GM10266 (cell line): ENCODE measurements around the gene CCDC157.

Source experiments
- DNase-seq: peaks from one replicate; pipeline ENCODE4 v3.0.0; 2012; ENCODE audit errors: extremely low spot score
- TF ChIP-seq, protein P1 (sequence below): IDR thresholded peaks from 2 replicates; pipeline ENCODE4 v1.5.1; 2012; ENCODE audit warnings: mild to moderate bottlenecking, low read depth; ENCODE audit not compliant: control insufficient read depth, insufficient read depth; ENCODE audit errors: missing control alignments

CCDC157 gene

DNA sequence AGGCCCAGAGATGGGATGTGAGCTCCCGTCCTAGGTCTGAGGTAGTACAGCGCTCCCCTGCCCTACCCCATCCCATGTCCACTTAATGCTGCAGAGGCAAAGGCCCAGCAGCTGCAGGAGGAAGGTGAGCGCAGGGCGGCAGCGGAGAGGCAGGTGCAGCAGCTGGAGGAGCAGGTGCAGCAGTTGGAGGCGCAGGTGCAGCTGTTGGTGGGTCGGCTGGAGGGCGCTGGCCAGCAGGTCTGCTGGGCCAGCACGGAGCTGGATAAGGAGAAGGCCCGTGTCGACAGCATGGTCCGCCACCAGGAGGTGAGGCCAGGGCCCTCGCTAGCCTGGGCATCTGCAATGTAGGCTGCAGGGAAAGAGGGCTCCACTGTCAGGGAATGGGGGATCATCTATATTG lies 15.2 kb downstream of the CCDC157 start:
- DNase-seq = no peak
- TF ChIP-seq, protein P1, sequence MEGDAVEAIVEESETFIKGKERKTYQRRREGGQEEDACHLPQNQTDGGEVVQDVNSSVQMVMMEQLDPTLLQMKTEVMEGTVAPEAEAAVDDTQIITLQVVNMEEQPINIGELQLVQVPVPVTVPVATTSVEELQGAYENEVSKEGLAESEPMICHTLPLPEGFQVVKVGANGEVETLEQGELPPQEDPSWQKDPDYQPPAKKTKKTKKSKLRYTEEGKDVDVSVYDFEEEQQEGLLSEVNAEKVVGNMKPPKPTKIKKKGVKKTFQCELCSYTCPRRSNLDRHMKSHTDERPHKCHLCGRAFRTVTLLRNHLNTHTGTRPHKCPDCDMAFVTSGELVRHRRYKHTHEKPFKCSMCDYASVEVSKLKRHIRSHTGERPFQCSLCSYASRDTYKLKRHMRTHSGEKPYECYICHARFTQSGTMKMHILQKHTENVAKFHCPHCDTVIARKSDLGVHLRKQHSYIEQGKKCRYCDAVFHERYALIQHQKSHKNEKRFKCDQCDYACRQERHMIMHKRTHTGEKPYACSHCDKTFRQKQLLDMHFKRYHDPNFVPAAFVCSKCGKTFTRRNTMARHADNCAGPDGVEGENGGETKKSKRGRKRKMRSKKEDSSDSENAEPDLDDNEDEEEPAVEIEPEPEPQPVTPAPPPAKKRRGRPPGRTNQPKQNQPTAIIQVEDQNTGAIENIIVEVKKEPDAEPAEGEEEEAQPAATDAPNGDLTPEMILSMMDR = no peak

DNA sequence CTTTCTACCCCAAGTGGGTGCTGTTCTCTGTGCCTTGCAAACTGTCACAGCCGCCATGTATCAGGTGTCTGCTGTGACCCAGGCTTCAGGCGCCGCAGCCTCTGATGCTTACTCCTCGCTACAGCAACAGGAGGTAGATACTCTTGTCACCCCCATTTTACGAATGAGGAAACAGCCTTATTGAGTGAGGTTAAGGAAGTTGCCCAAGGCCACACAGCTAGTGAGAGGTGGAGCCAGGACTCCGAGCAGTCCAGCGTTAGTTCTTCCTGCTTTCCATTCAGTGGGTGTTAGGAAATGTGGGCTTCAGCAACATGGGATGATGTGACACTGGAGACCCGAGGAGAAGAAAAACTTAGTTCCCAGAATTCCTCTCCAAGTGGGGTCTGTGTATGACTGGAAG lies 16.1 kb downstream of the CCDC157 start:
- DNase-seq = no peak
- TF ChIP-seq, protein P1 = no peak

DNA sequence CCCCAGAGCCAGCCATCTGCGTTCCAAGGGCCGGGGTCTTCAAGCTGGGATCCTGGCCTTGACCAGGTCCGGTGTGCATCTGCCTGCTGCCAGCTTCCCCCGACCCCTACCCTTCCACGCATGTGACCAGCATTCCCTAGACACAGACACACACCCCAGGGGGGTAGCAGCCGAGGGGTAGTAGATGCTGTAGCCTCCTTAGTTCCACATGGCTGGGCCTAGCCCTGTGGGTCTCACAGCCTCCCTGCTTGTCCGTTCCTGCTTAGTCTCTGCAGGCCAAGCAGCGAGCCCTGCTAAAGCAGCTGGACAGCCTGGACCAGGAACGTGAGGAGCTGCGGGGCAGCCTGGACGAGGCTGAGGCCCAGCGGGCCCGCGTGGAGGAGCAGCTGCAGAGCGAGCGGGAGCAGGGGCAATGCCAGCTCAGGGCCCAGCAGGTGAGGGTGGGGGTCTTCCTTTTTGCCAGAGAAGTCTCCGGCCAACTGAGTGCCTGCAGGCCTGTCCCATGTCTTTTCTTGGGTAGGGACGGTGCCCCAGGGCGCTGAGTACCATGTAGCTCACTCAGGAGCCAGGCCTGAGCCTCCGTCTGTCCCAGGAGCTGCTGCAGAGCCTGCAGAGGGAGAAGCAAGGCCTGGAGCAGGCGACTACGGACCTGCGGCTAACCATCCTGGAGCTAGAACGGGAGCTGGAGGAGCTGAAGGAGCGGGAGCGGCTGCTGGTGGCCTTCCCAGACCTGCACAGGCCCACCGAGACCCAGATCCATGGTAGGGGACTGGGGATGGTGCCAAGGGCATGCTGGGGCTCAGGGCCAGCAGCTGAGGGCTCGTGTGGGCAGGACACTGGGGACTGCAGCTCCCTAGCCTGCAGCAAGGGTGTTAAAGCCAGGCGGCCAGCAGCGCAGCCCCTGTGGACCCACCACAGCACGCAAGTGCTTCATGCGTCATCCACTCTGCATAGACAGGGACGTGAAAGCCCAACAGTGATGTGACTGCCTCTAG lies 16.8 kb downstream of the CCDC157 start:
- no peak for DNase-seq
- TF ChIP-seq, protein P1 = no peak

DNA sequence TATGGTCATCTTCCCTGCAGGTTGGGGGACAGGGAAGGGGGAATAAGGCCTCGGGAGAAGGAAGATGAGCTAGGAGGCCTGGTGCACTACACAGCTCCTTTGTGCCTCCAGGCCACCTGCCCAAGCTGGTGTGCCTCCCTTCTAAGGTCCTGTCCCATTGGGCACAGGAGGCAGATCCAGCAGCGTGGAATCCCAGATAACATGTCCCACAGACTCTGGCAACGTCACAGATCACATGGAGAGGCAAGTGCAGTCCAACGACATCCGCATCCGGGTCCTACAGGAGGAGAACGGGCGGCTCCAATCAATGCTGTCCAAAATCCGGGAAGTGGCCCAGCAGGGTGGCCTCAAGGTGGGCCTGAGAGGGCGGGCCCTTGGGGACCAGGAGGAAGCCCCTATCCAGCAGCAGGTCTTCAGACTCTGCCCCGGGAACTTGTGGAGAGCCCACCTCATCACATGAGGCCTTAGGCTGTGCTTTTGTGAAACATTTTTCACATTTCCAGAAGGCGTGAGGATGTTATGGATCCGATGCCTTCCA lies 18.6 kb downstream of the CCDC157 start:
- DNase-seq = no peak
- TF ChIP-seq, protein P1 = no peak

DNA sequence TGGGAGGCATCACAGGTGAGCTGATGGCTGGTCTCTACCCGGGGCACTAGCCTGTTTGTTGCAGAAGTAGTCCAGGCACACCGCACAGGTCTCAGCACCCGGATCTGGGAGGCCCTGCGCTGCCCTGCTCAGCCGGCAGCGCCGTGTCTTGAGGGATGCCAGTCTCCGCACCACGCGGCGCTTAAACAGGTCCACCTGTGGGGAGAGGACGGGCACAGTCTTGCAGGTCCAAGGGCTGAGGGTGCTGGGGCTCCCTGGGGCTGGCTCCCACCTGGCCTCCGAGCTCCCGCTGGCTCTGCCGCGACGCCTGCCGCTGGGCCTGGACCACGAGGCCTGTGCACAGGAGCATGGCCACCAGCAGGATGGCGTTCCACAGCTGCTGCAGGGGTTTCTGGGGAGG lies 23.2 kb downstream of the CCDC157 start:
- TF ChIP-seq, protein P1 = no peak
- DNase-seq = no peak

DNA sequence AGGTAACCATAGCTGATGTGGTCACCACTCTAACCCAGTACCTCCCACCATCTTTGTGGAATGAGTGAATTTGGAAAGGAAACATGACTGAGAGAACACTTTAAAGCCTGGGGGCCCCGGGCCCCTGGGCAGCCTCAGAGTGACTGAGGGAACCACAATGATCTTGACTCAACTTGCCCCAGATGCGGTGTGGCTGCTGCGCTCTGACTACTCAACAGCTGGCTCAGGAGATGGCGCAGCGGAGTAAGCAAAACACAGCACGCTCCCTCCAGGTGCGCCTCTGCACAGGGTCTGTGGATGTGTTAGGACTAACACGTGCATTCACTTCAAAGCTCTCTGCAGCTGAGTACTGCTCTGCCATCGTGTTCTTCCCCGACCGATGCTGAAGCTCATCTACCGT lies 24.5 kb downstream of the CCDC157 start:
- no peak for DNase-seq
- TF ChIP-seq, protein P1 = no peak

DNA sequence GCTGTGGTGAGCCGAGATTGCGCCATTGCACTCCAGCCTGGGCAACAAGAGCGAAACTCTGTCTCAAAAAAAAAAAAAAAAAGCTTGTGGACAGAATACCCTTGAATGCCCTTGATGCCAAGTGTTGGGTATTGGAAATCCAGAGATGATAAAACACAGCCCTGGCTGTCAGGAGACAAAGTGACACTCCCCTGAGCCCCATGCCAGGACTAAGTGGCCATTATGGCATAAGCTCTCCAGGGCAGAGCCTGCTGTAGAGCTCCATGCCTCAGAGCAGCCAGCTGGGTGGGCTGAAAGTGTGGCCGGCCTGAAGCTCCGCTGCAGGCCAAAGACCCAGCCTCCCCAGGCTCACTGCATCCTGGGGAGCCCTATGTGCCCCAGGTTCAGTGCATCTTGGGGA lies 25.5 kb downstream of the CCDC157 start:
- DNase-seq = no peak
- TF ChIP-seq, protein P1 = no peak
